GM21717 (cell line): ENCODE data around the gene POGZ.
"Not testable (repeated sequence)": the region's sequence is repeated elsewhere in the genome, so short reads cannot be mapped to it uniquely, and the experiment has no call there.

Experiments used
- ATAC-seq: cut with Tn5 transposase; IDR thresholded peaks from one replicate; pipeline ENCODE4 v1.9.1; 2021; ENCODE audit warnings: mild to moderate bottlenecking, moderate library complexity; ENCODE audit not compliant: unreplicated experiment

POGZ gene

GRCh38 chr1:151425103-151425502 is 34.2 kb downstream of the POGZ start:
- ATAC-seq, result no peak

GRCh38 chr1:151419819-151420218 is 39.5 kb downstream of the POGZ start:
- no peak for ATAC-seq

GRCh38 chr1:151418081-151418480 is 41.2 kb downstream of the POGZ start:
- no peak for ATAC-seq

GRCh38 chr1:151416231-151416630 is 43.1 kb downstream of the POGZ start:
- ATAC-seq, result no peak

GRCh38 chr1:151411884-151412283 is 47.4 kb downstream of the POGZ start:
- ATAC-seq, result no peak

GRCh38 chr1:151408891-151409290 is 50.4 kb downstream of the POGZ start:
- no peak for ATAC-seq

- no peak for ATAC-seq
Measured at GRCh38 chr1:151407304-151407703, 52.0 kb downstream of the POGZ start.

- no peak for ATAC-seq
Measured at GRCh38 chr1:151406176-151406575, 53.1 kb downstream of the POGZ start.

- ATAC-seq, result no peak
Measured at GRCh38 chr1:151405187-151405951, 53.9 kb downstream of the POGZ start.

GRCh38 chr1:151403612-151404011 is 55.7 kb downstream of the POGZ start:
- ATAC-seq, result no peak

- ATAC-seq, result no peak
Measured at GRCh38 chr1:151402764-151403163, 56.5 kb downstream of the POGZ start.

GRCh38 chr1:151401860-151402259 is 57.4 kb downstream of the POGZ start:
- ATAC-seq, result no peak

- no peak for ATAC-seq
Measured at GRCh38 chr1:151401125-151401788, 58.0 kb downstream of the POGZ start.

GRCh38 chr1:151399324-151400171 is 59.7 kb downstream of the POGZ start, which contains the start of gene PSMB4:
PSMB4 (plus strand) TSS chr1:151399573; CDS start chr1:151399588, 15 bp downstream.
- ATAC-seq, result peak; percentile 76

- not testable (repeated sequence) for ATAC-seq
Measured at GRCh38 chr1:151396265-151396664, 63.0 kb downstream of the POGZ start.

- no peak for ATAC-seq
Measured at GRCh38 chr1:151393583-151393982, 65.7 kb downstream of the POGZ start.

- ATAC-seq, result no peak
Measured at GRCh38 chr1:151391079-151391563, 68.2 kb downstream of the POGZ start.

GRCh38 chr1:151390221-151391078 is 68.8 kb downstream of the POGZ start:
- not testable (repeated sequence) for ATAC-seq

GRCh38 chr1:151386002-151386401 is 73.3 kb downstream of the POGZ start:
- ATAC-seq, result no peak

- no peak for ATAC-seq
Measured at GRCh38 chr1:151384584-151384983, 74.7 kb downstream of the POGZ start.
